Mesothelial cell of epicardium (in vitro differentiated cells): ENCODE data around the gene THAP10. TPM values are rescaled to one million over a fixed set of nuclear protein-coding genes. Genes with fewer than 3 reads are reported as not detected.

Source experiments
- DNase-seq, 2 experiments: peaks; one replicate each; pipeline ENCODE4 v3.0.0; 2021; ENCODE audit warnings: low spot score in 2 of 2; ENCODE audit not compliant: unreplicated experiment in 2 of 2
- H3K27ac Mint-ChIP-seq: 2 replicates; pipeline ENCODE4 v1.8.0; 2021; ENCODE audit warnings: mixed read lengths
- H3K27me3 Mint-ChIP-seq: 2 replicates; pipeline ENCODE4 v1.8.0; 2021; ENCODE audit warnings: low read depth, mixed read lengths
- H3K36me3 Mint-ChIP-seq: 2 replicates; pipeline ENCODE4 v1.8.0; 2021; ENCODE audit warnings: mixed read lengths
- H3K4me1 Mint-ChIP-seq: 2 replicates; pipeline ENCODE4 v1.8.0; 2021; ENCODE audit warnings: mixed read lengths
- H3K4me3 Mint-ChIP-seq: 2 replicates; pipeline ENCODE4 v1.8.0; 2021; ENCODE audit warnings: mild to moderate bottlenecking, moderate library complexity, mixed read lengths
- H3K9me3 Mint-ChIP-seq: 2 replicates; pipeline ENCODE4 v1.8.0; 2021; ENCODE audit warnings: mixed read lengths
- total RNA-seq: library from RNA; stranded (reverse); gene quantifications from 3 replicates; pipeline ENCODE4 v1.2.1, GENCODE V29; 2021
- TF ChIP-seq, protein P1 (sequence below): fragments of 200-600 bp; sonication (generic); IDR thresholded peaks from one replicate; pipeline ENCODE4 v1.5.0; 2021; ENCODE audit warnings: antibody characterized with exemption; ENCODE audit not compliant: unreplicated experiment

THAP10 gene
- total RNA-seq, 1 donor from 2014 or later, result 2.9 TPM

GRCh38 chr15:70857562-70858285 is 34.5 kb downstream of the THAP10 start:
- Mint-ChIP-seq H3K4me1 (peaks cover 11% of the 10 kb centered on the region), H3K4me3 (no peak overlapping the region), H3K27me3 (no peaks in the 10 kb centered on the region), H3K9me3 (no peaks in the 10 kb centered on the region), H3K27ac (no peak overlapping the region), H3K36me3 (no peaks in the 10 kb centered on the region)
- no peak for DNase-seq
- TF ChIP-seq, protein P1, sequence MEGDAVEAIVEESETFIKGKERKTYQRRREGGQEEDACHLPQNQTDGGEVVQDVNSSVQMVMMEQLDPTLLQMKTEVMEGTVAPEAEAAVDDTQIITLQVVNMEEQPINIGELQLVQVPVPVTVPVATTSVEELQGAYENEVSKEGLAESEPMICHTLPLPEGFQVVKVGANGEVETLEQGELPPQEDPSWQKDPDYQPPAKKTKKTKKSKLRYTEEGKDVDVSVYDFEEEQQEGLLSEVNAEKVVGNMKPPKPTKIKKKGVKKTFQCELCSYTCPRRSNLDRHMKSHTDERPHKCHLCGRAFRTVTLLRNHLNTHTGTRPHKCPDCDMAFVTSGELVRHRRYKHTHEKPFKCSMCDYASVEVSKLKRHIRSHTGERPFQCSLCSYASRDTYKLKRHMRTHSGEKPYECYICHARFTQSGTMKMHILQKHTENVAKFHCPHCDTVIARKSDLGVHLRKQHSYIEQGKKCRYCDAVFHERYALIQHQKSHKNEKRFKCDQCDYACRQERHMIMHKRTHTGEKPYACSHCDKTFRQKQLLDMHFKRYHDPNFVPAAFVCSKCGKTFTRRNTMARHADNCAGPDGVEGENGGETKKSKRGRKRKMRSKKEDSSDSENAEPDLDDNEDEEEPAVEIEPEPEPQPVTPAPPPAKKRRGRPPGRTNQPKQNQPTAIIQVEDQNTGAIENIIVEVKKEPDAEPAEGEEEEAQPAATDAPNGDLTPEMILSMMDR, result no peak

DNA sequence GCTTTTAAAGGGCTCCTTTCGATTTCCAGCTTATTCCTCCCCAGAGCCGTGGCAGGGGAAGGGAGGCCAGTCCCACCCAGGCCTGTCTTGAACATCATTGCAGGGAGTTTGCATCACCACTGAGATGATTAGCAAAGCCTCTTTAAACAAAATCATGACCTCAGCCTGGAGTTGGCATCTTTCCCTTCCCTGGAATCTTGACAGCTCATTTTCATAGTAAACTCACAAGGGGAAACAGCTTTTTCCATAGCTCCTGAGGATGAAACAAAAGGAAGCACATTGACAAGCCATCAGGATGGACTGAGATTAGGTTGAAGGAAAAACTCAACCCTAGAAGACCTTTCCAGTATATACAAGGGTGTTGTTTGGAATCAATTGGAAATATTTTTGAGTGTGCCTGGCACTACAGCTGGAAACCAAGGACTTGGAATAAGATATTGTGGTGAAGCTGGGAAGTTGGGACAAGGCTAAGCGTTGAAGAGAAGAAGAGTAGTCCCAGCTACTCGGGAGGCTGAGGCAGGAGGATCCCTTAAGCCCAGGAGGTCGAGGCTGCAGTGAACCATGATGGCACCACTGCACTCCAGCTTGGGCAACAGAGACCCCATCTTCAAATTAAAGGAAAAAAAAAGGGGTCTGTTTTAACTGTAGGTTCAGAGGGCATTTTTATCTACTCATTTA is 35.2 kb downstream of the THAP10 start:
- TF ChIP-seq, protein P1, result no peak
- DNase-seq, result no peak
- H3K27me3 Mint-ChIP-seq, result no peaks in the 10 kb centered on the region

DNA sequence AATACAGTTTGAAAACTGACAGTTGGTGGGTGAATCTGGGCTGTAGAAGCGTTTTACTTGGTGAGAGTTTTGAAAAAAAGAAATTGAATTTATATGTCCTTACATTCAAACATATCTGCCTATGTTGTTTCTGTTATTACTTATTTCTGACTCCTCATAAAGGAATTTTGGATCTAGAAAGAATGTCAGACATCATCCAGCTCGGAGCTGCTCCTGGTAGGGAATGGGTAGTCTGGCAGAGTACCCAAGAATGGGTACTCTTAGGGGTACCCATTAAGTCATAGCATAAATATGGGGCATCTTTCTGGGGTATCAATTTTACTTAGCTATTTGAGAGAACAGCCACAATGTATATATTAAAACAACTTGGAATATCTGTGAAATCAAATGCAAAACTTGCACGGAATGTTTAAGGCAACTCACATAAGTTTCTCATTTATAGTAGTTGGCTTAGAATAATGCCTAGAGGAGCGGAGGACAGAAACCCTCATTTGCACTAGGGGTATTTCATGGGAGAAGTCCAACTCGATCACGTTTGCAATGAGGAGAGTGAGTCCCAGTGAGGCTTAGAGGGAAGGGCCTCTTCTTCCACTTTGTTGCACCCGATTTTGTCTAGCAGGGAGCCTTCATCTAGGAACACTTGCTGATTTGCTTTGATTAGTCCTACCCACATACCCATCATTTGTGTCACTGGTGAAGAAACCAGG is 35.9 kb downstream of the THAP10 start:
- H3K27me3 Mint-ChIP-seq, result no peaks in the 10 kb centered on the region
- H3K27ac Mint-ChIP-seq, result peak overlapping the region; percentile 18
- H3K4me3 Mint-ChIP-seq, result no peak overlapping the region
- H3K36me3 Mint-ChIP-seq, result peaks cover 4% of the 10 kb centered on the region
- H3K9me3 Mint-ChIP-seq, result no peaks in the 10 kb centered on the region
- TF ChIP-seq, protein P1, result no peak
- peaks cover 15% of the 10 kb centered on the region for H3K4me1 Mint-ChIP-seq
- no peak for DNase-seq

More for the DNA sequence above, 35.2 kb downstream of the THAP10 start:
- Mint-ChIP-seq H3K27ac (peak overlapping the region; percentile 18), H3K4me3 (no peak overlapping the region), H3K36me3 (no peaks in the 10 kb centered on the region), H3K4me1 (peaks cover 15% of the 10 kb centered on the region), H3K9me3 (no peaks in the 10 kb centered on the region)

DNA sequence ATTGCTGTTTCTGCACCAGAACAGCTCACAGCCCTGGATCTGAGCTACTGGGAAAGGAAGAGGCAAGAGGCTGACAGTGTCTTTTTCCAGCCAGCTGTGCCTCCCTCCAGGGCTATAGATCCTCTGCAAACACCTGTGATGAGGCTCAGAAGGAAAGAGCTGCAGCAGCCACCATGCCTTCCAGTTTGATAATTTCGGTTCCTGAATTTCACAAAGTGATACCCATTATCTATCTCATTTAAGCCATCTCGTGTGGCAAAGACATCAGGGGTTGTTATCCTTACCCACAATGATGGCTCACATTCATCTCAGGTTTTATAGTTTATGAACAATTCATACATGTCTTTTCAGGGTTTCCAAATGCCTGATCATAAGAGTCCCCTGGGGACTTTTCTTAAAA is 36.5 kb downstream of the THAP10 start:
- H3K27me3 Mint-ChIP-seq, result no peaks in the 10 kb centered on the region
- H3K36me3 Mint-ChIP-seq, result peaks cover 8% of the 10 kb centered on the region
- no peak overlapping the region for H3K27ac Mint-ChIP-seq
- no peak for DNase-seq
- no peak overlapping the region for H3K4me3 Mint-ChIP-seq
- peaks cover 15% of the 10 kb centered on the region for H3K4me1 Mint-ChIP-seq
- TF ChIP-seq, protein P1, result no peak
- no peaks in the 10 kb centered on the region for H3K9me3 Mint-ChIP-seq

DNA sequence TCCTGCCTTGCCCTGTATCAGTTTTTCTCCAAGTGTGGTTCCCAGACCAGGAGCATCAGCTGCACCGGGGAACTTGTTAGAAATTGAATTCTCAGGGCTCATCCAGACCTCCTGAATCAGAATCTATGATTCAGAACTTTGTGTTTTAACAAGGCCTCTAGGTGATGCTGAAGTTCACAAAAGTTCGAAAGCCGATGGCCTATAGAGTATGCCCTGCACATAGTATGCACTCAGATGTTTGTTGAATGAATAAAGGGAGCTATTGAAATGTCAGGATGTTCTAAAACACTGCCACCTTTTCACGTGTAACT is 37.6 kb downstream of the THAP10 start:
- H3K9me3 Mint-ChIP-seq, result no peaks in the 10 kb centered on the region
- H3K36me3 Mint-ChIP-seq, result peaks cover 18% of the 10 kb centered on the region
- H3K27me3 Mint-ChIP-seq, result no peaks in the 10 kb centered on the region
- peak overlapping the region; percentile 93 for H3K4me3 Mint-ChIP-seq
- H3K27ac Mint-ChIP-seq, result peak overlapping the region; percentile 96
- TF ChIP-seq, protein P1, result no peak
- no peak for DNase-seq
- peaks cover 15% of the 10 kb centered on the region for H3K4me1 Mint-ChIP-seq
